MM.1S (cell line): ENCODE measurements around the gene SNCA.

Source experiments
- DNase-seq: peaks from one replicate; pipeline ENCODE4 v3.0.0-alpha.2; 2015
- H2AFZ ChIP-seq: fragments of 300-600 bp; sonication (generic); 2 replicates; pipeline ENCODE4 v1.6.0; 2016; ENCODE audit warnings: antibody characterized with exemption, low read length
- H3F3A ChIP-seq: fragments of 300-600 bp; sonication (generic); 2 replicates; pipeline ENCODE4 v1.6.1; 2016; ENCODE audit warnings: mild to moderate bottlenecking, antibody characterized with exemption, low read length, moderate library complexity, mixed read lengths; ENCODE audit not compliant: insufficient read depth
- H3K27ac ChIP-seq: fragments of 300-600 bp; sonication (generic); 2 replicates; pipeline ENCODE4 v1.5.1; 2016; ENCODE audit warnings: mild to moderate bottlenecking, low read length
- H3K27me3 ChIP-seq: fragments of 300-600 bp; sonication (generic); replicated peaks from 2 replicates; pipeline ENCODE4 v1.6.0; 2016; ENCODE audit warnings: low read length; ENCODE audit not compliant: insufficient read depth
- H3K36me3 ChIP-seq: fragments of 300-600 bp; sonication (generic); replicated peaks from 2 replicates; pipeline ENCODE4 v1.6.1; 2016; ENCODE audit warnings: mild to moderate bottlenecking, low read length, mixed read lengths; ENCODE audit not compliant: insufficient read depth
- H3K4me1 ChIP-seq: fragments of 300-600 bp; sonication (generic); 2 replicates; pipeline ENCODE4 v1.6.1; 2016; ENCODE audit warnings: low read length, mixed read lengths
- H3K4me2 ChIP-seq: fragments of 300-600 bp; sonication (generic); 2 replicates; pipeline ENCODE4 v1.6.0; 2016; ENCODE audit warnings: low read depth, low read length
- H3K4me3 ChIP-seq: fragments of 300-600 bp; sonication (generic); 2 replicates; pipeline ENCODE4 v1.5.1; 2016; ENCODE audit warnings: low read length, mixed read lengths
- H3K79me2 ChIP-seq: fragments of 300-600 bp; sonication (generic); 2 replicates; pipeline ENCODE4 v1.6.1; 2016; ENCODE audit warnings: mixed run types, low read length, mixed read lengths
- H3K9ac ChIP-seq: fragments of 300-600 bp; sonication (generic); 2 replicates; pipeline ENCODE4 v1.6.1; 2016; ENCODE audit warnings: low read length, mixed read lengths
- H3K9me2 ChIP-seq: fragments of 300-600 bp; sonication (generic); replicated peaks from 2 replicates; pipeline ENCODE4 v1.6.1; 2016; ENCODE audit warnings: mild to moderate bottlenecking, low read length, mixed read lengths; ENCODE audit not compliant: insufficient read depth
- H3K9me3 ChIP-seq: fragments of 300-600 bp; sonication (generic); replicated peaks from 2 replicates; pipeline ENCODE4 v1.6.1; 2016; ENCODE audit warnings: mild to moderate bottlenecking, low read length, mixed read lengths; ENCODE audit not compliant: insufficient read depth
- H4K20me1 ChIP-seq: fragments of 300-600 bp; sonication (generic); 2 replicates; pipeline ENCODE4 v1.6.1; 2016; ENCODE audit warnings: mild to moderate bottlenecking, low read length, moderate library complexity, mixed read lengths; ENCODE audit not compliant: insufficient read depth
- EZH2 ChIP-seq: fragments of 300-600 bp; sonication (generic); optimal IDR thresholded peaks from 2 replicates; pipeline ENCODE3; 2017; ENCODE audit warnings: low read depth, mild to moderate bottlenecking, antibody characterized with exemption, low read length, mixed read lengths
- EZH2phosphoT487 ChIP-seq: fragments of 300-600 bp; sonication (generic); IDR thresholded peaks from 2 replicates; pipeline ENCODE4 v1.6.1; 2018; ENCODE audit warnings: antibody characterized with exemption, low read length
- TF ChIP-seq, protein P1 (sequence below): fragments of 300-600 bp; sonication (generic); IDR thresholded peaks from 2 replicates; pipeline ENCODE4 v1.5.1; 2016; ENCODE audit warnings: antibody characterized with exemption, low read length, mixed read lengths

SNCA gene

DNA sequence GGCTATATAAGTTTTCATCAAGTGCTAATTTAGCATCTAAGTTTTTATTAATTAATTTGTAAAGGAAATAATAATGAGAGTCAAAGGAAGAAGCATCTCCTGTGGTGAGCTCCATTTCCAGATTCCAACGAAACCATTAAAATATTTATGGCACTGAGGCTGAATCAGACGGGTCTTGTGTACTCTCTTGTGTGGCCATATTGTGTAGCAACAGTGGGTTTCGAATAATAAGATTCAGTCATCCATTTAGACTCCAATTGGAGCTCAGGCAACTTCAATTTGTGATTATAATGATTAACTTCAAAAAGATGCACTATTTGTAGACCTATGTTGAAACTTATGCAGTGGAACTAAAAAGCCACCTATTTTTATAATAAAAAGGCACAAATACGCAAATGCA, 82.4 kb downstream of the SNCA start:
- Histone ChIP-seq H2AFZ (no peak overlapping the region), H3K79me2 (no peaks in the 10 kb centered on the region), H3K4me2 (no peak overlapping the region), H4K20me1 (no peaks in the 10 kb centered on the region), H3K27me3 (no peaks in the 10 kb centered on the region), H3F3A (no peaks in the 10 kb centered on the region), H3K4me1 (no peaks in the 10 kb centered on the region), H3K9me2 (no peaks in the 10 kb centered on the region), H3K9me3 (no peaks in the 10 kb centered on the region), H3K27ac (no peak overlapping the region), H3K36me3 (no peaks in the 10 kb centered on the region), H3K4me3 (no peak overlapping the region), H3K9ac (no peak overlapping the region)
- TF ChIP-seq EZH2phosphoT487 (no peak), EZH2 (no peak)
- TF ChIP-seq, protein P1, sequence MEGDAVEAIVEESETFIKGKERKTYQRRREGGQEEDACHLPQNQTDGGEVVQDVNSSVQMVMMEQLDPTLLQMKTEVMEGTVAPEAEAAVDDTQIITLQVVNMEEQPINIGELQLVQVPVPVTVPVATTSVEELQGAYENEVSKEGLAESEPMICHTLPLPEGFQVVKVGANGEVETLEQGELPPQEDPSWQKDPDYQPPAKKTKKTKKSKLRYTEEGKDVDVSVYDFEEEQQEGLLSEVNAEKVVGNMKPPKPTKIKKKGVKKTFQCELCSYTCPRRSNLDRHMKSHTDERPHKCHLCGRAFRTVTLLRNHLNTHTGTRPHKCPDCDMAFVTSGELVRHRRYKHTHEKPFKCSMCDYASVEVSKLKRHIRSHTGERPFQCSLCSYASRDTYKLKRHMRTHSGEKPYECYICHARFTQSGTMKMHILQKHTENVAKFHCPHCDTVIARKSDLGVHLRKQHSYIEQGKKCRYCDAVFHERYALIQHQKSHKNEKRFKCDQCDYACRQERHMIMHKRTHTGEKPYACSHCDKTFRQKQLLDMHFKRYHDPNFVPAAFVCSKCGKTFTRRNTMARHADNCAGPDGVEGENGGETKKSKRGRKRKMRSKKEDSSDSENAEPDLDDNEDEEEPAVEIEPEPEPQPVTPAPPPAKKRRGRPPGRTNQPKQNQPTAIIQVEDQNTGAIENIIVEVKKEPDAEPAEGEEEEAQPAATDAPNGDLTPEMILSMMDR = no peak
- no peak for DNase-seq

DNA sequence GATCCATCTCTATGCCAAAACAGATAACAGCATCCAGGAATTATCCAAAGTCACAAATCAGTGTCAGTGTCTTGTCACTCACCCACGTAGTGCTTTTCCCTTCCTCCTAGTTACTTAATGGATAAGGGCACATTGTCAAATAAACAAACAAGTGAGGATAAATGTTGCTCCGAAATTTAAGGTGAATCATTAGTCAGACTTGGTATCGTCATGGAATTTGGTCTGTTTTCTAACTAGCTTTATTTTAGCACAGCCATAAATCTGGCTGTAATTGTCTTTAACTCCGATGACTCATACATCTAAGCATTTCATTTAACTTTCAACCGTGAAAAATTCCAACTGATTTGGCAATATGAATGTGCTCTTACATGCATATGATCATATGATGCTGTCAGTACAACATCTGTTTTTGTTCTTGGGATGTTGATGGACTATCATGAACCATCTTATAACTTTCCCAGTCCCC, 83.3 kb downstream of the SNCA start:
- H3K4me2 ChIP-seq = no peak overlapping the region
- no peaks in the 10 kb centered on the region for H3K9me3 ChIP-seq
- H3K4me3 ChIP-seq = no peak overlapping the region
- no peaks in the 10 kb centered on the region for H3F3A ChIP-seq
- no peaks in the 10 kb centered on the region for H3K4me1 ChIP-seq
- H3K27ac ChIP-seq = no peak overlapping the region
- H3K9ac ChIP-seq = no peak overlapping the region
- H3K79me2 ChIP-seq = no peaks in the 10 kb centered on the region
- H3K27me3 ChIP-seq = no peaks in the 10 kb centered on the region
- no peaks in the 10 kb centered on the region for H3K9me2 ChIP-seq
- no peaks in the 10 kb centered on the region for H4K20me1 ChIP-seq
- DNase-seq = no peak
- no peaks in the 10 kb centered on the region for H3K36me3 ChIP-seq
- TF ChIP-seq EZH2phosphoT487 (no peak), EZH2 (no peak)
- TF ChIP-seq, protein P1 = no peak
- no peak overlapping the region for H2AFZ ChIP-seq

DNA sequence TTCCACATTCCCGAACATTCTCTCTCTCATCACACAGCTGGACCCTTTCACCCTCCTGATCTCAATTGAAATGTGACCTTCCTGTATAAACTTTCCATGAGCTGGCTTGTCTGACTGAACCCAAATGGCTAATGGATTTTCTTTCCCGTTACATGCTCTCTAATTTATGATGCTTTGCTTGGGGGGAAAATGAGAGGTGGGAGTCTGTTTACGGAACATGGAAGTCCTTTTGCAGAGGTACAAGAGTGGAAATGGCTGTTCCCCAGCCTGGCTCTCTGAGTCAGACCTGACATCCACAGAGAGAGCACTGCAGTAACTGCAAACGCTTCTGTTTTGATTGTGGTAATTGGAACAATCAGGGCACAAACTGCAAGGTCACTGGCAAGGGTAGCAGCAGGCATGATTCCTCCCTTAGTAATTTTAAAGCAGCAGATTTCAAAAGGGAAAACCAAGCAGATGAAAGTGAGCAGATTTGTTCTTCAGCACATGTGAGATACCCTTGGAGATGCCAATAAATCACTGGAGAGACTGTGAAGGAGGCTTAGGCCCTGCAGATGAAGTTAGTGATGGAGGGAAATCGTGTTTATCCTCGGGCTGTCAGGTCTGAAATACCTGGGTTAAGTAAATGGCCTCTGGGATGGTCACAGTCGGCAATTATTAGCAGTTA, 83.9 kb downstream of the SNCA start:
- DNase-seq = no peak
- H3K9me3 ChIP-seq = no peaks in the 10 kb centered on the region
- no peak for TF ChIP-seq EZH2
- TF ChIP-seq, protein P1 = no peak
- no peak for TF ChIP-seq EZH2phosphoT487
- no peaks in the 10 kb centered on the region for H3K79me2 ChIP-seq
- no peak overlapping the region for H3K4me3 ChIP-seq
- H3K36me3 ChIP-seq = no peaks in the 10 kb centered on the region
- H3K9ac ChIP-seq = no peak overlapping the region
- H3K9me2 ChIP-seq = no peaks in the 10 kb centered on the region
- no peaks in the 10 kb centered on the region for H3K4me1 ChIP-seq
- H3K27me3 ChIP-seq = no peaks in the 10 kb centered on the region
- no peaks in the 10 kb centered on the region for H3F3A ChIP-seq
- H3K4me2 ChIP-seq = no peak overlapping the region
- no peak overlapping the region for H2AFZ ChIP-seq
- H4K20me1 ChIP-seq = no peaks in the 10 kb centered on the region
- no peak overlapping the region for H3K27ac ChIP-seq
